HEK293T (cell line): ENCODE measurements around the gene UBE2U.
"Not testable (repeated sequence)": the region's sequence is repeated elsewhere in the genome, so short reads cannot be mapped to it uniquely, and the experiment has no call there.

Source experiments
- CTCF ChIA-PET: fragments of 350-600 bp; formaldehyde crosslinking; extraction: SDS; loops from one replicate; lab custom pipeline; 2021; ENCODE audit warnings: antibody characterized with exemption, inconsistent platforms; lab: Yijun Ruan, JAX
- POLR2A ChIA-PET: fragments of 350-600 bp; formaldehyde crosslinking; extraction: SDS; loops from one replicate; lab custom pipeline; 2020; ENCODE audit warnings: antibody characterized with exemption, inconsistent platforms; lab: Yijun Ruan, JAX
- DNase-seq: peaks from one replicate; pipeline ENCODE4 v3.0.0; 2012; ENCODE audit warnings: mixed read lengths; ENCODE audit errors: extremely low spot score
- ARNT ChIP-seq: fragments of 450-650 bp; IDR thresholded peaks from 2 replicates; pipeline ENCODE4 v1.6.1; 2017; ENCODE audit warnings: mild to moderate bottlenecking
- BHLHE40 ChIP-seq: fragments of 450-650 bp; IDR thresholded peaks from 2 replicates; pipeline ENCODE4 v1.6.1; 2016; ENCODE audit warnings: mild to moderate bottlenecking, moderate library complexity, borderline replicate concordance
- CTBP1 ChIP-seq: fragments of 450-650 bp; IDR thresholded peaks from 2 replicates; pipeline ENCODE4 v1.6.1; 2016; ENCODE audit warnings: borderline replicate concordance
- ELF4 ChIP-seq: fragments of 450-650 bp; IDR thresholded peaks from 2 replicates; pipeline ENCODE4 v1.6.1; 2017; ENCODE audit warnings: antibody characterized with exemption
- FOXA1 ChIP-seq: fragments of 450-650 bp; IDR thresholded peaks from 2 replicates; pipeline ENCODE4 v1.6.1; 2016; ENCODE audit warnings: mild to moderate bottlenecking
- FOXK2 ChIP-seq: fragments of 450-650 bp; IDR thresholded peaks from 2 replicates; pipeline ENCODE4 v1.6.1; 2016; ENCODE audit warnings: mild to moderate bottlenecking
- FOXM1 ChIP-seq: fragments of 450-650 bp; IDR thresholded peaks from 2 replicates; pipeline ENCODE4 v1.6.1; 2017; ENCODE audit warnings: mild to moderate bottlenecking, borderline replicate concordance
- HDGF ChIP-seq: fragments of 450-650 bp; IDR thresholded peaks from 2 replicates; pipeline ENCODE4 v1.6.1; 2017; ENCODE audit warnings: antibody characterized with exemption, borderline replicate concordance
- L3MBTL2 ChIP-seq: fragments of 450-650 bp; conservative IDR thresholded peaks from 2 replicates; pipeline ENCODE4 v1.6.1; 2016; ENCODE audit warnings: mild to moderate bottlenecking
- LEF1 ChIP-seq: fragments of 450-650 bp; IDR thresholded peaks from 2 replicates; pipeline ENCODE4 v1.6.1; 2017; ENCODE audit warnings: mild to moderate bottlenecking, borderline replicate concordance
- NFRKB ChIP-seq: fragments of 450-650 bp; IDR thresholded peaks from 2 replicates; pipeline ENCODE4 v1.6.1; 2016; ENCODE audit warnings: mild to moderate bottlenecking, moderate library complexity
- SP1 ChIP-seq: fragments of 450-650 bp; IDR thresholded peaks from 2 replicates; pipeline ENCODE4 v1.6.1; 2017
- SUZ12 ChIP-seq: fragments of 450-650 bp; IDR thresholded peaks from 2 replicates; pipeline ENCODE4 v1.6.1; 2016; ENCODE audit warnings: mild to moderate bottlenecking
- TARDBP ChIP-seq: fragments of 450-650 bp; IDR thresholded peaks from 2 replicates; pipeline ENCODE4 v1.6.1; 2016
- ZNF384 ChIP-seq: fragments of 450-650 bp; IDR thresholded peaks from 2 replicates; pipeline ENCODE4 v1.6.1; 2016
- TF ChIP-seq, protein P1 (sequence below): fragments of 450-650 bp; IDR thresholded peaks from 2 replicates; pipeline ENCODE4 v1.6.1; 2016

UBE2U gene

DNA sequence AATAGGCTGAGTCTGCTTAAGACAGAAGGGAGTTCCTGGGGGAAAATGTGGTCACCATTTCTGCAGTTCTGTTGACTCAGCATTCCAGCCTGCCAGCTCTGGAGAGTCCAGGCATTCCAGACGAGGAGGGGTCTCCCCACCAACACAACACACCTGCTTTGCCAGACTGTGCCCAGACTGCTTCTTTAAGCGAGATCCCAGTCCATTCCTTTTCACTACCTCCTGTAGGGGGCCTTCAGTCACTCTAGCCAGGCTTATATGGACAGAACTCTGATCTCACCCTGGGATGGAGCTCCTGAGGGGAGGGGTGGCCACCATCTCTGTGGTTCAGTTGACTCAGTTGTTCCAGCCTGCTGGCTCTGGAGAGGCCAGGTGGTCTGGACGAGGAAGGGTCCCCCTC lies 48.5 kb downstream of the UBE2U start:
- ChIA-PET CTCF (no interaction called here), POLR2A (no interaction called here)
- no peak for DNase-seq
- TF ChIP-seq ZNF384 (no peak), FOXM1 (no peak), FOXA1 (no peak), HDGF (no peak), ELF4 (no peak), ARNT (no peak)
- TF ChIP-seq, protein P1, sequence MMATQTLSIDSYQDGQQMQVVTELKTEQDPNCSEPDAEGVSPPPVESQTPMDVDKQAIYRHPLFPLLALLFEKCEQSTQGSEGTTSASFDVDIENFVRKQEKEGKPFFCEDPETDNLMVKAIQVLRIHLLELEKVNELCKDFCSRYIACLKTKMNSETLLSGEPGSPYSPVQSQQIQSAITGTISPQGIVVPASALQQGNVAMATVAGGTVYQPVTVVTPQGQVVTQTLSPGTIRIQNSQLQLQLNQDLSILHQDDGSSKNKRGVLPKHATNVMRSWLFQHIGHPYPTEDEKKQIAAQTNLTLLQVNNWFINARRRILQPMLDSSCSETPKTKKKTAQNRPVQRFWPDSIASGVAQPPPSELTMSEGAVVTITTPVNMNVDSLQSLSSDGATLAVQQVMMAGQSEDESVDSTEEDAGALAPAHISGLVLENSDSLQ = no peak

DNA sequence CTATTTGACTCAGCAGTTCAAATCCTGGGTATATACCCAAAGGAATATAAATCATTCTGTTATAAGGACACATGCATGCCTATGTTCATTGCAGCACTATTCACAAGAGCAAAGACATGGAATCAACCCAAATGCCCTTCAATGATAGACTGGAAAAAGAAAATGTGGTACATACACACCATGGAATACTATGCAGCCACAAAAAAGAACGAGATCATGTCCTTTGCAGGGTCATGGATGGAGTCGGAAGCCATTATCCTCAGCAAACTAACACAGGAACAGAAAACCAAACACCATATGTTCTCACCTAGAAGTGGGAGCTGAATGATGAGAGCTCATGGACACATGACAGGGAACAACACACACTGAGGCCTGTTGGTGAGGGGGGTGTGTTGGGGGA lies 53.8 kb downstream of the UBE2U start:
- CTCF ChIA-PET = interaction anchor here (0.7 kb wide), 1 partner anchor 794 kb away, joined by 8 read pairs; no protein-coding TSS in a partner anchor
- POLR2A ChIA-PET, DNase-seq: not testable (repeated sequence)

DNA sequence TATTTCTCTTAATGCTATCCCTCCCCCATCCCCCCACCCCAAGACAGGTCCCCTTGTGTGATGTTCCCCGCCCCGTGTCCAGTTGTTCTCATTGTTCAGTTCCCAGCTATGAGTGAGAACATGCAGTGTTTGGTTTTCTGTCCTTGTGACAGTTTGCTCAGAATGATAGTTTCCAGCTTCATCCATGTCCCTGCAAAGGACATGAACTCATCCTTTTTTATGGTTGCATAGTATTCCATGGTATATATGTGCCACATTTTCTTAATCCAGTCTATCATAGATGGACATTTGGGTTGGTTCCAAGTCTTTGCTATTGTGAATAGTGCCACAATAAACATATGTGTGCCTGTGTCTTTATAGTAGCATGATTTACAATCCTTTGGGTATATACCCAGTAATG lies 55.0 kb downstream of the UBE2U start:
- DNase-seq, CTCF ChIA-PET, POLR2A ChIA-PET: not testable (repeated sequence)

DNA sequence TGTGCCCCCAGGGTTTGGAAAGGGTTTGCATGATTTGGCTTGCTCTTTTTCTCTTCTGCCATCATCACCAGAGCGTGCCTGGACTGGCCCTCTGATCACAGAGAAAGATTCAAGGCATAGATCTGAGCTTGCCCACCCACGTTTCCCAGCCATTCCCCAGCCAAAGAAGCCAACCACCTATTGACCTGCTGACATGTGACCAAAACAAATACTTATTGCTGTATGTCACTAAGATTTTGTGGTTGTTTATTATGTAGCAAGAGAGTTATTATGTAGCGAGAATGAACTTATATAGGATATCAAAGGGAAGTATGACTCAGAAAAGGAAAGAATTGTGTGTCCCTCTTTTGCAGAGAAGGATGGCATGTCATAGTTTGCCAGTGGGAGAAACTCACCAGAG lies 59.9 kb downstream of the UBE2U start:
- CTCF ChIA-PET = no interaction called here
- POLR2A ChIA-PET = no interaction called here

DNA sequence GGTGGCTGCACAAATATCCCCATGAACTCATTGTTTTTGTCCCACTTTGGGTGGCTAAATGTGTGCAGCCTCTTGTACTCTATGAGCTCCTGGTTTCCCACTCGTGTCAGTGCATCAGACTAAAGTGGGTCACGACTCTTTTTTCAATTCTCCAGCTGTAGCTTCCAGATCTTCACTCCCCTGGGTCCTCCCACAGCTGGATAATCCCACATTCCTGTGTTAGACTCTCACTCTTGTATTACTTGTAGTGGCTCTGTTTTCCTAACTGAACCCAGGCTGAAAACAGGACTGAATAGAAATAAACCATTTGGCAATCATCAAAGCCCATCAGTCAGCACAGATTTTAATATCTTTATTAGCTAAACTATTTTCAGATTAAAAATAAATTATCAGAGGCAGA lies 60.4 kb downstream of the UBE2U start:
- ChIA-PET POLR2A (no interaction called here), CTCF (no interaction called here)
- no peak for TF ChIP-seq TARDBP
- TF ChIP-seq, protein P1 = no peak
- TF ChIP-seq FOXA1 = no peak
- no peak for TF ChIP-seq SUZ12
- no peak for TF ChIP-seq HDGF
- no peak for TF ChIP-seq FOXM1
- TF ChIP-seq BHLHE40 = no peak
- no peak for TF ChIP-seq NFRKB
- TF ChIP-seq ARNT = no peak
- TF ChIP-seq FOXK2 = no peak
- no peak for TF ChIP-seq LEF1
- TF ChIP-seq SP1 = no peak
- TF ChIP-seq ELF4 = no peak
- TF ChIP-seq L3MBTL2 = no peak
- no peak for TF ChIP-seq CTBP1
- no peak for TF ChIP-seq ZNF384
- no peak for DNase-seq

More for the DNA sequence above, 59.9 kb downstream of the UBE2U start:
- no peak for DNase-seq
- no peak for TF ChIP-seq TARDBP
- no peak for TF ChIP-seq FOXK2
- no peak for TF ChIP-seq SP1
- TF ChIP-seq ARNT = no peak
- no peak for TF ChIP-seq L3MBTL2
- TF ChIP-seq FOXA1 = no peak
- no peak for TF ChIP-seq ELF4
- TF ChIP-seq, protein P1 = no peak
- no peak for TF ChIP-seq FOXM1
- no peak for TF ChIP-seq NFRKB
- no peak for TF ChIP-seq CTBP1
- no peak for TF ChIP-seq SUZ12
- no peak for TF ChIP-seq BHLHE40
- TF ChIP-seq LEF1 = no peak

DNA sequence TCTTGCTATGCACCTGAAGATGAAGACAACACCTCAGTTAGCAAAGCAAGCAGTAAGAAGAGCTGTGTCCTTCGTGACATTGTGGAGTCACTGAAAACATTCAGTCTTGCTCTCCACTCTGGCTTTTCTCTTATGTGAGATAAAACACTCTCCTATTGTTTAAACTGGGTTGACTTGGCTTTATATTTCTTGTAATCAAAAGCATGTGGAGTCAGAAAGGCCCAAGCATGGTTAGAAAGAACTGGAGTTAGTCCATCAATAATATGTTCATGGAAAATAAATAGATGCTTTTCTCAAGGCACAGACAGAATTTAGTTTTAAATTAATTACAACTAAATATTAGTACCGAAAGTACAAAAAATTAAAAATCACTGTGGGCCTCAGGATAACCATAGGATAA lies 61.7 kb downstream of the UBE2U start:
- no peak for TF ChIP-seq FOXK2
- DNase-seq = no peak
- CTCF ChIA-PET = no interaction called here
- POLR2A ChIA-PET = no interaction called here

DNA sequence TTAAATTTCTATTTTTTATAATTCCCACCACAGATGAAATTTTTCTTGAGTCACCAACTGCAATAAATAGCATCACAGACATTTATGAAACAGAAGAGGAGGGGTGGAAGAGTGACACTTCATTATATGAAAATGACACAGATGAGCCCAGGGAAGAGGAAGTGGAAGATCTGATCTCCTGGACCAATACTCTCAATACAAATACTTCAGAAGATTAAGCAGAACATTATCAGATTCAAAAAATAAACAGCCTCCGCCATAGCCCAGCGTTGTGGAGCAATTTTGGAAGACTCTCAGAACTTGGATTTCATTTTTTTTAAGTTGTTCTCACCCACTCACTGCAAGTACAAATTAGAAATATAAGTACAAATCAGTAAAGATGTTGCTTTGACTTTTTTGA lies 63.6 kb downstream of the UBE2U start:
- no peak for TF ChIP-seq FOXM1
- no peak for TF ChIP-seq NFRKB
- no peak for TF ChIP-seq SUZ12
- no peak for TF ChIP-seq HDGF
- no peak for TF ChIP-seq FOXA1
- no peak for TF ChIP-seq FOXK2
- TF ChIP-seq CTBP1 = no peak
- TF ChIP-seq ELF4 = no peak
- no peak for TF ChIP-seq SP1
- TF ChIP-seq ARNT = no peak
- no peak for TF ChIP-seq TARDBP
- TF ChIP-seq L3MBTL2 = no peak
- TF ChIP-seq ZNF384 = no peak
- TF ChIP-seq BHLHE40 = no peak
- no peak for TF ChIP-seq LEF1
- TF ChIP-seq, protein P1 = no peak
- POLR2A ChIA-PET = no interaction called here
- CTCF ChIA-PET = interaction anchor here (0.7 kb wide), 1 partner anchor 513 kb away, joined by 3 read pairs; no protein-coding TSS in a partner anchor
- no peak for DNase-seq
